ENCODE measurements around the gene ATXN10.
A peak's percentile ranks its signal among the peaks of the same experiment; 100 is the strongest.

The ATXN10 gene

DNA sequence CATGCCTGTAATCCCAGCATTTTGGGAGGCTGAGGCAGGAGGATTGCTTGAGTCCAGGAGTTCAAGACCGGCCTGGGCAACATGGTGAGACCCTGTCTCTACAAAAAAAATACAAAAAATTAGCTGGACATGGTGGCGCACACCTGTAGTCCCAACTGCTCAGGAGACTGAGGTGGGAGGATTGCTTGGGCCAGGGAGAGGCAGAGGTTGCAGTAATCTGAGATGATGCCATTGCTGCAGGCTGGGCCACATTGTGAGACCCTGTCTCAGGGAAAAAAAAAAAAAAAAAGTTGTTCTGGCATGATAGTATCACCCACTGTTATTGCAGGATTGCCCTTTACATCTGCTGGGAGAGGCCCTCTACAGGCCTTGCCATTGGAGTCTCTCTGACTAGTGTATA lies 18.4 kb downstream of the ATXN10 start:
- Mint-ChIP-seq H3K4me1 (peaks cover 39% of the 10 kb centered on the region), H3K27ac (peak overlapping the region in 1 of 3 experiments; percentile 28), H3K9me3 (no peaks in the 10 kb centered on the region), H3K36me3 (ENCODE audit: low read depth) (peaks cover 46% of the 10 kb centered on the region), H3K4me3 (no peak overlapping the region), H3K27me3 (ENCODE audit: low read depth) (no peaks in the 10 kb centered on the region)
- TF ChIP-seq CTCF (IDR thresholded peaks at IDR 0.05; ENCODE audit: unreplicated experiment in 3 of 3), result no peak

GRCh38 chr22:45692549-45692948 lies 20.9 kb downstream of the ATXN10 start:
- Mint-ChIP-seq H3K9me3 (no peaks in the 10 kb centered on the region), H3K27ac (peak overlapping the region in 1 of 3 experiments; percentile 51), H3K27me3 (ENCODE audit: low read depth) (no peaks in the 10 kb centered on the region), H3K4me1 (peaks cover 24% of the 10 kb centered on the region), H3K4me3 (no peak overlapping the region), H3K36me3 (ENCODE audit: low read depth) (peaks cover 62% of the 10 kb centered on the region)
- TF ChIP-seq CTCF (IDR thresholded peaks at IDR 0.05; ENCODE audit: unreplicated experiment in 3 of 3), result no peak

DNA sequence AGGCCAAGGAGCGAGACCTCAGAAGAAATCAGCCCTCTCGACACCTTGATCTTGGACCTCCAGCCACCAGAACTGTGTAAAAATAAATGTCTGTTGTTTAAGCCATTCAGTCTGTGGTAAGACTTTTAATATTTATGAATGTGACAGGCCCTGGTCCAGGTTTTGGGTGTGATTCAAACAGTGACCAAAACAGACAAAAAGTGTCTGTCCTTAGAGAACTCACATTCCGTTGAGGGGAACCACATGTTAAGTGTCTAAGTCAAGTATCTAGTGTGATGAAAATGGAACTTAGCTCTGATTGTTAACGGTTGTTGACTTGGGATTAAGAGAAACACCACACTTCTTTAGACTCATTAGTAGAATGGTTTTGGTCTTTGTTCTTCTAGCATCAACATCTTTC lies 22.2 kb downstream of the ATXN10 start:
- Mint-ChIP-seq H3K36me3 (ENCODE audit: low read depth) (peaks cover 73% of the 10 kb centered on the region), H3K27me3 (ENCODE audit: low read depth) (no peaks in the 10 kb centered on the region), H3K4me3 (no peak overlapping the region), H3K27ac (no peak overlapping the region), H3K4me1 (peaks cover 13% of the 10 kb centered on the region), H3K9me3 (no peaks in the 10 kb centered on the region)
- TF ChIP-seq CTCF (IDR thresholded peaks at IDR 0.05; ENCODE audit: unreplicated experiment in 3 of 3), result no peak

- no peak for TF ChIP-seq CTCF (IDR thresholded peaks at IDR 0.05; ENCODE audit: unreplicated experiment in 3 of 3)
- Mint-ChIP-seq H3K27me3 (ENCODE audit: low read depth) (no peaks in the 10 kb centered on the region), H3K9me3 (no peaks in the 10 kb centered on the region), H3K36me3 (ENCODE audit: low read depth) (peaks cover 74% of the 10 kb centered on the region), H3K27ac (no peak overlapping the region), H3K4me3 (no peak overlapping the region), H3K4me1 (peaks cover 5% of the 10 kb centered on the region)
These were observed 24.6 kb downstream of the ATXN10 start for GRCh38 chr22:45696227-45696626.

- no peaks in the 10 kb centered on the region for H3K27me3 Mint-ChIP-seq (ENCODE audit: low read depth)
- H3K9me3 Mint-ChIP-seq, result peaks cover 2% of the 10 kb centered on the region
- no peak for TF ChIP-seq CTCF (IDR thresholded peaks at IDR 0.05; ENCODE audit: unreplicated experiment in 3 of 3)
- H3K27ac Mint-ChIP-seq, result no peak overlapping the region
- H3K36me3 Mint-ChIP-seq (ENCODE audit: low read depth), result peaks cover 79% of the 10 kb centered on the region
- no peak overlapping the region for H3K4me3 Mint-ChIP-seq
- peaks cover 5% of the 10 kb centered on the region for H3K4me1 Mint-ChIP-seq
These were observed 26.5 kb downstream of the ATXN10 start for GRCh38 chr22:45698094-45698493.

DNA sequence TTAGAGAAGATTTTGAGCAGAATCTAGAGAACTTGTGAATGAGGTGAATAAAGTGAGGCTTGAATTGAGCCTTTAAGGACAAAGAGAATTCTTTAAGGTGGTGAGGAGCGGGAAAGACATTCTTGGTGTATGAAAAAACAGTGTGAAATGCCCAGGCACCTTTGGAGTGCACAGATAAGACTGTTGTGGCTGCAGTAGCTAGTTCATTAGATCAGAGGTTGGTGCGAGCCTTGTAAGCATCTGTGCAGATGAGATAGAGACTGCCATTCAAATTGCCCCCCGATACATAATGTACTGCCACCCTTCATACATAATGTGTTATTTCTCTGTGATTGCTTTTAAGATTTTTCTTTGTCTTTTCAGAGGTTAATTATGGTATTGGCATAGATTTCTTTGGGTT lies 31.3 kb downstream of the ATXN10 start:
- no peaks in the 10 kb centered on the region for H3K27me3 Mint-ChIP-seq (ENCODE audit: low read depth)
- H3K4me3 Mint-ChIP-seq, result no peak overlapping the region
- peaks cover 7% of the 10 kb centered on the region for H3K9me3 Mint-ChIP-seq
- H3K4me1 Mint-ChIP-seq, result peaks cover under 1% of the 10 kb centered on the region
- H3K27ac Mint-ChIP-seq, result no peak overlapping the region
- no peak for TF ChIP-seq CTCF (IDR thresholded peaks at IDR 0.05; ENCODE audit: unreplicated experiment in 3 of 3)
- peaks cover 92% of the 10 kb centered on the region for H3K36me3 Mint-ChIP-seq (ENCODE audit: low read depth)
